GM23248 (cell line): Measurements from ENCODE around the gene UBR2.

Experiments
- EZH2 ChIP-seq: fragments of 200-600 bp; sonication (generic); IDR thresholded peaks from 2 replicates; pipeline ENCODE4 v1.6.1; 2018; ENCODE audit warnings: antibody characterized with exemption, mild to moderate bottlenecking; ENCODE audit not compliant: insufficient read depth, poor library complexity, severe bottlenecking
- EZH2phosphoT487 ChIP-seq: fragments of 200-600 bp; sonication (generic); IDR thresholded peaks from 2 replicates; pipeline ENCODE4 v1.6.1; 2018; ENCODE audit warnings: antibody characterized with exemption, moderate library complexity, mild to moderate bottlenecking, low read depth; ENCODE audit not compliant: insufficient read depth

GRCh38 chr6:42565823-42566613, 2.2 kb downstream of the UBR2 start:
- TF ChIP-seq EZH2 (no peak), EZH2phosphoT487 (no peak)
